GM19468 (cell line): ENCODE results near the gene ENTPD6.
"Not testable (repeated sequence)": the region's sequence is repeated elsewhere in the genome, so short reads cannot be mapped to it uniquely, and the experiment has no call there.

ENCODE experiments used
- ATAC-seq: cut with Tn5 transposase; IDR thresholded peaks from one replicate; pipeline ENCODE4 v1.9.1; 2021; ENCODE audit warnings: mild to moderate bottlenecking, moderate library complexity, moderate number of reproducible peaks; ENCODE audit not compliant: unreplicated experiment; ENCODE audit errors: extremely low read depth

The ENTPD6 gene

DNA sequence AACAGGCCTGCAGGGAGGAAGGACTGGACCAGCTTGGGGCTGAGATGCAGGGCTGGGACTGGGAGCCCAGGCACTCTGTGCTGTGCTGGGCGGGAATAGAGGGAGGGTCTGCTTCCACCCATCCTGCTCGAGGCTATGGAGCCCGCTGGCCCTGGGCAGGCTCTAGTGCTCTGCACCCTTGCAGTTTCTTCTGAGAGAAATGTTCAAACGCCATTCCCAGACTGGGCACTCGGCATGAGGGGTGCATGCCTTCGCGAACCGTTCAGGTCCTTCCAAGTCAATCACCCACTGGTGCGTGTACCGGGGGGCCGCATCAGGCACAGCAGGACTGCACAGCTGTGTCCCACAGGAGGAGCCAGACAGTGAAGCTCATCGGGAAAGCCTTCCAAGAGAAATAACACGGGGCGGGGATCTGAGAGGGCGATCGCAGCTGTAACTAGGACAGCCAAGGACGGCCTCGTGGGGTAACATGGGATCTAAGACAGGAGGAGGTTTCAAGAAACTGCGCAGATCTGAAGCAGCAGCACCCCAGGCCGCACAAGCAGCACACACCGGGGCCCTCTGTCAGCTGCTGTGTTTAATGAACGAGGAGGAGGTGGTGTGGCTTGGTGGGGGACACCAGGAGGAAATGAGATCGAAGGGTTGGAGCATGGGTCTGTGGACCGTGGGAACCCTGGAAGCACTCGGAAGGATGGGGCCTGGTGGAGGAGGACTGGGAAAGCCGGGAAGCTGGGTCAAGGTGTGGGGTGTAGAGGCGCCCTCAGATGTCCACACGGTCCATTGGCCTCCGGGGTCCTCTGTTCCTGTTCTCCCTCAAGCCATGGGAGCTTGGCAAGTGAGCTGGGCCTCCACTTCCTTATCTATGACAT, 26.3 kb downstream of the ENTPD6 start:
- no peak for ATAC-seq

DNA sequence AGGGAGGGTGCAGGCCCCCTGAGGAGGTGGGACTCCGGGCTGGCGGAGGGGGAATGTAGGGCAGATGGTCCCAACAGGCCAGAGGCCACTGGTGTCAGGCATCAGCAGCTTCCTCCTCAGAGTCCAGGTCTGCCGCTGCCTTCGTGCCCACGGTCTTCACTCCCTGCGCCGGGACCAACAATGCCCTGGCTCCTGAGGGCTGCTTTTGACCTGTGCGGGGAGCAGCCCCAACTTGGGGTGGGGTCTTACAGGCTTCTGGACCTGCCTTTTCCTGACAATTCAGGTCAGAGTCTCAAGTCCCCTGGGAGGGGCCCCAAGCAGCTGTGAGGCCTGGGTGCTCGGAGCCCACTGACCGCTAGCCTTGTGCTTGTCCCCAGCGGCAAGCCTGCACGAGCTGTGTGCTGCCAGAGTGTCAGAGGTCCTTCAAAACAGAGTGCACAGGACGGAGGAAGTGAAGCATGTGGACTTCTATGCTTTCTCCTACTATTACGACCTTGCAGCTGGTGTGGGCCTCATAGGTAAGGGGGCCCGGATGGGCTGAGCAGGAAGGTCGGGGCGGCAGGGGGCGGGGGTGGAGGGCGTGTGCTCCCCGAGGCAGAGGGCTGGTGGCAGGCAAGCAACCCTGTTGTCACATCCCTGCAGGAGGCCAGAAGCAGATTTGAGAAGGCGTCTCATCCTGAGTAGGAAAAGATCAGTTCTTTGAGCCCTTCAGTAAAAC, 27.1 kb downstream of the ENTPD6 start:
- ATAC-seq: no peak

DNA sequence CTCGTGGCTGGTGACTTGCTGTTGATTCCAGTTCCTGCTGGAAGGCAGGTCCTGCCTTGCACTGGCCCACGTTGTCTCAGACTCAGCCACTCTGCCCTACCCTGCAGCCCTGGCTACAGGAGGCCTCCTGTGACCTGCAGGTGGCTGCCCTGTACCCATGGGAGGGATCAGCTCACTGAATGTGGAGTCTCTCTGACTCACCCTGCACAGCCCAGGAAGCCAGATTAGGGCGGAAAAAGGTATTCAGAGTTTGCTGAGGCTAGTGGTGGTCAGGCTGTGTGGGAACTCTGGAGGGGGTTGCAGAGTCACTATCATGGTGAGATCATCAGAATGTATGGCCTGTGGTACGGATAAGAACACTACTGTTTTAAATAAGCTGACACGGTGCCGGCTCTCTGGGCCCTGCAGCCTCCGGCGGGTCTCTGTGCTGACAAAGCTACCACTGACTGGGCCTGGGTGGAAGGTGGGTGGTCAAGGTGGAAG, 27.7 kb downstream of the ENTPD6 start:
- ATAC-seq: no peak

DNA sequence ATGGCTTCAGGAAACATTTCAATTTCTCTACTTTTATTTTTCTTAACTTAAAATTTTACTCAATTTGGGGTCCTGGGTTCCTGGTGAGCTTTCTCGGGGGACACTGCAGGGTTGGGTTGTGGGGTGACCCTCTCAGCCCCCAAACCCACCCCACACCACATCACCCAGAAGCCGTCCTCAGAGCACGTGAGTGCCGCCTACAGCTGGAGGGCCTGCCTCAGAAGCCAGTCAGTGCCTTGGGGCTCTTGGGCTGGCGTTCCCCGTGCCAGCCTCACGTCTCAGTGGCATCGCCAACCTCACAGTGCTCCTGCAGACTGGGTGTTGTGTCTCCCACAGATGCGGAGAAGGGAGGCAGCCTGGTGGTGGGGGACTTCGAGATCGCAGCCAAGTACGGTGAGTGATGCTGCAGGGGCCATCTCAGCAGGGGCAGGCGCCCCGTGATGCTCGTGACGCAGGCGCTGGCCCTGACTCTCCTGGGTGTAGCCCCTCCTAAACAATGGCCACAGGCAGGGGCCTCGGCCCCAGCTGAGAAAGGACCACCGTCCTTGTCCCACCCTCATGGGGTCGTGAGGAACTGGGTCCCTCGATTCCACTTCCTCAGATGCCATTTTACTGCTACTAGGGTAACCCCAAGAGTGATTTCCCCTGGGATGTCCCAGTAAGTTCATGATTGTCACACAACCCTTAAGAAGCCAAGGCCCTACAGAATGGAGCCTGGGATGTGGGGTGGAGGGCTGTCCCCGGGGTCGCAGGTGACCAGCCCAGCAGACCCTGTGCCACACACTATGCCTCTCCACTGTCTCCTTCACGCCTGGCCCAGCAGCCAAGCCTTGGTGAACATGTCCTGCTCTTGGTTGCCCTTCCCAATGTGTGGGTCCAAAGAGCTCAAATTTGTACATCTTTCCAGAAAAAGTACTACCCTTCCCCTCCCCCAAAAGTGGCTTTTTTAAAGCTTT, 28.5 kb downstream of the ENTPD6 start:
- no peak for ATAC-seq

DNA sequence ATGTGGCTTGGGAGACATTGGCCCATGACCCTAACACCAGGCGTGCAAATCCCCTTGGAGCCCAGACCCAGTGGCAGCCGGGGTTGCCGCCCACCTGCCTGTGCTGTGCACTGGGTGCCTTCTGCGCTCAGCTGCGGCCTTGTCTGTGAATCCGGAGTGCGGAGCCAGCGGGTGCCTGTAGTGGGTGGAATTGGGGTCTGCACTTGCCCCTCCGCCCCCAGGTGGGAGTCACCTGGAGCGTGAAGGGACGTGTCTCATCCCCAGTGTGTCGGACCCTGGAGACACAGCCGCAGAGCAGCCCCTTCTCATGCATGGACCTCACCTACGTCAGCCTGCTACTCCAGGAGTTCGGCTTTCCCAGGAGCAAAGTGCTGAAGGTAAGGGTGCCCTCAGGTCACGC, 29.4 kb downstream of the ENTPD6 start:
- ATAC-seq: no peak

DNA sequence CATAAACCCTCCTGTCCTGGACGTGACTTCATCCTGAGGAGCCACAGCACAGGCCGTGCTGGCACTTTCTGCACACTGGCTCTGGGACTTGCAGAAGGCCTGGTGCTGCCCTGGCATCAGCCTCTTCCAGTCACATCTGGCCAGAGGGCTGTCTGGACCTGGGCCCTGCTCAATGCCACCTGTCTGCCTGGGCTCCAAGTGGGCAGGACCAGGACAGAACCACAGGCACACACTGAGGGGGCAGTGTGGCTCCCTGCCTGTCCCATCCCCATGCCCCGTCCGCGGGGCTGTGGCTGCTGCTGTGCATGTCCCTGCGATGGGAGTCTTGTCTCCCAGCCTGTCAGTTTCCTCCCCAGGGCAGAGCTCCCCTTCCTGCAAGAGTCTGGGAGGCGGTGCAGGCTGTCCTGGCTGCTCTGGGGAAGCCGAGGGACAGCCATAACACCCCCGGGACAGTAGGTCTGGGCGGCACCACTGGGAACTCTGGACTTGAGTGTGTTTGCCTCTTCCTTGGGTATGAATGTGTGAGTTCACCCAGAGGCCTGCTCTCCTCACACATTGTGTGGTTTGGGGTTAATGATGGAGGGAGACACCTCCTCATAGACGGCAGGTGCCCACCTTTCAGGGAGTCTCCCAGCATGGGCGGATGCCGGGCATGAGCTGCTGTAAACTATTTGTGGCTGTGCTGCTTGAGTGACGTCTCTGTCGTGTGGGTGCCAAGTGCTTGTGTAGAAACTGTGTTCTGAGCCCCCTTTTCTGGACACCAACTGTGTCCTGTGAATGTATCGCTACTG, 30.3 kb downstream of the ENTPD6 start:
- ATAC-seq: no peak

DNA sequence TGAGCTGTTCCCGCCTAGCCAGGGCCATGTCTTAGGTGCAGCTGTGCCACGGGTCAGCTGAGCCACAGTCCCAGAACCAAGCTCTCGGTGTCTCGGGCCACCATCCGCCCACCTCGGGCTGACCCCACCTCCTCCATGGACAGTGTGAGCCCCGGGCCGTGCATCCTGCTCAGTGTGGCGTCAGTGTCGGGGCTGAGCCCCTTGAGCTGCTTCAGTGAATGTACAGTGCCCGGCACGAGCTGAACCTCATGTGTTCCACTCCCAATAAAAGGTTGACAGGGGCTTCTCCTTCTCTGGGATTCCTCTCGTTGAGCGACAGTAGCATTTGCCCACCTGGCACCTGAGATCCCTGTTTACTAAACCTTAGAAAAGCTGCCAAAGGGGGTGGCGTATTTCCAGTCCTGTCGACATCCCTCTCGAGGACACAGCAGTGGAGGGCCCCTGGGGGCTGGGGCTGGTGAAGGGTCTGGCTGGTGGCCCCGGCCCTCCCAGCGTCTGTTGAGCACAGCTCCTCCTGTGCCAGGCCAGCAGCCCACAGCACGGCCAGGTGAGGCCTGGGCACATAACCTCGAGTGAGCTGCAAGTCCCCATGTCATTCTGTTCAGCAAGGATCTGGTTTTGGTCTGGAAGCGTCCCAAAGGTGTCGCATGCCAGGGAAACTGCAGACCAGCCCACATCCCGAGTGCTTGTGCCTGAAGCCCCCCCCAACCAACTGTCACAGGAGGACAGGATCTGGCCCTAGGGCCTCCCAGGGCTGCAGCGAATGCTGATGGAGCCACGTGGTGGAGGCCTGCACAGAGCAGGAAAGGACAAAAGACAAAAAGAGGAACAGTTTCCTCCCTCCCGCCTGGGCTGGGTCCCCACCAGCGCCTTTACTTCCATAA, 31.2 kb downstream of the ENTPD6 start:
- no peak for ATAC-seq

DNA sequence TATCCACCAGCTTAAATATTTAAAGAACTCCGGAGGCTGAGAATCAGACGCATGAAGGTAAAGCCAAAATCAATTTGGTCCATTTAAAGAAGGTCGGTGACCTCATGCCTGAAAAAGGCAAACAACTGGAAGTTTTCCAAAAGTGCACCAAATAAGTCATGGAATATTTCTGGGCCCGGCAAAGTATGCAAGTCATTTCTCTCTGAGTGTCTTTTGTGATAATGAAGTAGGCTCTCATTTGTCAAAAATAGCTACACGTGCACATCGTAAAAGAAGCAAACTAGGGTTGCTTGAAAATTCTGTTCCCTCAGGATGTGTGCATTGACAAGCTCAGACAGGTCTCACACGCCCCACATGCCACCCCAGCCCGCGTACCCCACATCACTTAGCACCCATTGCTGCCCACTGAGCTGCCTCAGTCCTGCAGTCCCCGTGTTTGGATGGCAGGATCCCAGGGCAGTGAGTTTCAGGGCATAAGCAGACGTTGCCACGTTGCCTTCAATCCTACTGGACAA, 31.9 kb downstream of the ENTPD6 start:
- ATAC-seq: no peak

DNA sequence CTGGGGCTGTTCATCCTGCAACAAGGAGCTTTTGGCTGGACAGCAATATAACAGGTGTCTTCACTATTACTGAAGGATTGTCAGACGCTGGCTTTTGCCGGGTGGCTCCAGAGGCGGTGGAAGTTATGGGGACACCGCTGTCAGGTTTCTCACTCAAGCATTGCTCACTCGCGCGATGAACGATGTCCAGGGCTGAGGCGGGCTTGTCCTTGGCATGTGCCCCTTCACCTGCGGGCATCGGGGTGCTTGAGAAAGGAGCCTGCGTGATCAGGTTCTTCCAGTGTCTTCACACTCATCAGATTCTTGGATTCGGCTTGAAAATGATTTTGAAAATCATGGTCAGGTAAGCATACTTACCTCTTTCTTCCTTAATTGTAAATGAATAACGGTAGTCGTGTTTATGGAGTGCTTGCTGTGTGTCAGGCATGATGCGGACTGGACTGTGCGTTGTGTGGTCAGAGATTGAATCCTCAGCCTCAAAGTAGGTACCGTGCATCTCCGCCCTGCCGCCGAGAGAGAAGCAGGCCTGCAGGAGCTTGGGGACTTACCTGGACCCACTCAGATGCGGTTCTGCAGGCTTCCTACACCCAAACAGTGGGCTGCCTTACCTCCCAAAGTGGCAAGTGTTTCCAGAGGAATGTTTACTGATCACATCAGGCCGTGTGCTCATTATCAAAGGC, 34.1 kb downstream of the ENTPD6 start:
- no peak for ATAC-seq

DNA sequence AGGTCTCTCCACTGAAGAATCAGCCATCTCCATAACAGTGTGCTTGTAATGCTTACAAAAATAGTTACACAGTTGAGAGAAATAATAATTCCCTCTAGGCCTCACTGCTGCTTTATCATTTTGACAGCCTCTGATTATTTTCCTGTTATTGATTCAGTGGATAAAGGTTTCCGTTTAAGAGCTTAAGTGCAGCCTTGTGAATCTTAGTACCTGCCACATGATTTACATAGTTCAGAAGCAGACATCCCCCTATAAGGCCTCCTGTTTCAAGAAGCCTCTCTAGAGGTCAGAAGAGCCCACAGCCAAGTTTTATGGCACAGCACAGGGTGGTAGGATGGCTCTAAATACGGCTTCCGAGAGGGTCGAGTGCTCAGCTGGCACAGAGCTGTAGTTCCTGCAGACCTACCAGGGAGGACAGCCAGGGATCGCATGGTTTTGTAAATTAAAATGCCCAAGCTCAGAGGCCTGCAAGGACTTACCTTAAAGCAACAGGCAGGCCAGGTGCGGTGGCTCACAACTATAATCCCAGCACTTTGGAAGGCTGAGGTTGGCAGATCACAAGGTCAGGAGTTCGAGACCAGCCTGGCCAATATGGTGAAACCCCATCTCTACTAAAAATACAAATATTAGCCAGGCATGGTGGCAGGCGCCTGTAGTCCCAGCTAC, 34.8 kb downstream of the ENTPD6 start:
- ATAC-seq: no peak

DNA sequence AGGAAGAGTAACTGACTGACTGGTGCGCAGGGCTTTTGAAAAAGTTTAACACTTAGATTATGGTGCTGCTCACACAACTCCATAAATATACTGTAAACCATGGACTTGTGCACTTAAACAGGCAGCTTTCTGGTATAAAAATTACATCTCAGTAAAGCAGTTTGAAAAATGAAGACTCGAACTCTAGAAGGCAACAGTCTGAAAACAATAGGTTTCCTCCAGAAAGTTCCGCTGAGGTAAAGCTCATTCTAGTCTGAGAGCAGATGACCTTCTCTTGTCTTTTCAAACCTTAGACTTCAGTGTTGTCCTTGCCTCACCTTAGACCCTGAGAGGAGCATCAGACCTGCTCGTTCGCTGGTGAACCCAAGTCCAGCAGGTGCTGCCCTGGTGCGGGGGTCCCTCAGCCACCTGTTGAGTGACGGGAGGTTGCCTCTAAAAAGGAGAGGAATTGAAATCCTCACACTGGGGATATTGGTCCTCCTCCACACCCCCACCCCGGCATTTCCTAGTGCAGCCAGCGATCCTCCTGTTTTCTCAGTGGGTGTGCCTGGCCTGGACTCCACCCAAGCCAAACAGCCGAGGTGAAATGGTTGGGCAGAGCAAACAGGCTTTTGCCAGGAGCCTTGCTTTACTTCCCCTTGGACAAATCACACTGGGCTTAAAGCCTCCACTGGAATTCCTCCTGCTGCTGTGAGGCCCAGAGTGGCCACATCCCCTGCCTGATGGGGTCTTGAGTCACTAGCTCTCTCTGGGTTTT, 37.7 kb downstream of the ENTPD6 start:
- ATAC-seq: no peak

DNA sequence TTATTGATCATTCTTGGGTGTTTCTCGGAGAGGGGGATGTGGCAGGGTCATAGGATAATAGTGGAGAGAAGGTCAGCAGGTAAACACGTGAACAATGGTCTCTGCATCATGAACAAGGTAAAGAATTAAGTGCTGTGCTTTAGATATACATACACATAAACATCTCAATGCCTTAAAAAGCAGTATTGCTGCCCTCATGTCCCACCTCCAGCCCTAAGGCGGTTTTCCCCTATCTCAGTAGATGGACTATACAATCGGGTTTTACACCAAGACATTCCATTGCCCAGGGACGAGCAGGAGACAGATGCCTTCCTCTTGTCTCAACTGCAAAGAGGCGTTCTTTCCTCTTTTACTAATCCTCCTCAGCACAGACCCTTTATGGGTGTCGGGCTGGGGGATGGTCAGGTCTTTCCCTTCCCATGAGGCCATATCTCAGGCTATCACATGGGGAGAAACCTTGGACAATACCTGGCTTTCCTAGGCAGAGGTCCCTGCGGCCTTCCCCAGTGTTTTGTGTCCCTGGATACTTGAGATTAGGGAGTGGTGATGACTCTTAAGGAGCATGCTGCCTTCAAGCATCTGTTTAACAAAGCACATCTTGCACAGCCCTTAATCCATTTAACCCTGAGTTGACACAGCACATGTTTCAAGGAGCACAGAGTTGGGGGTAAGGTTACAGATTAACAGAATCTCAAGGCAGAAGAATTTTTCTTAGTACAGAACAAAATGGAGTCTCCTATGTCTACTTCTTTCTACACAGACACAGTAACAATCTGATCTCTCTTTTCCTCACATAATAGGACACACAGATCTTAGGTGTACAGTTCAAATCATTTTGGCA, 38.7 kb downstream of the ENTPD6 start:
- not testable (repeated sequence) for ATAC-seq

DNA sequence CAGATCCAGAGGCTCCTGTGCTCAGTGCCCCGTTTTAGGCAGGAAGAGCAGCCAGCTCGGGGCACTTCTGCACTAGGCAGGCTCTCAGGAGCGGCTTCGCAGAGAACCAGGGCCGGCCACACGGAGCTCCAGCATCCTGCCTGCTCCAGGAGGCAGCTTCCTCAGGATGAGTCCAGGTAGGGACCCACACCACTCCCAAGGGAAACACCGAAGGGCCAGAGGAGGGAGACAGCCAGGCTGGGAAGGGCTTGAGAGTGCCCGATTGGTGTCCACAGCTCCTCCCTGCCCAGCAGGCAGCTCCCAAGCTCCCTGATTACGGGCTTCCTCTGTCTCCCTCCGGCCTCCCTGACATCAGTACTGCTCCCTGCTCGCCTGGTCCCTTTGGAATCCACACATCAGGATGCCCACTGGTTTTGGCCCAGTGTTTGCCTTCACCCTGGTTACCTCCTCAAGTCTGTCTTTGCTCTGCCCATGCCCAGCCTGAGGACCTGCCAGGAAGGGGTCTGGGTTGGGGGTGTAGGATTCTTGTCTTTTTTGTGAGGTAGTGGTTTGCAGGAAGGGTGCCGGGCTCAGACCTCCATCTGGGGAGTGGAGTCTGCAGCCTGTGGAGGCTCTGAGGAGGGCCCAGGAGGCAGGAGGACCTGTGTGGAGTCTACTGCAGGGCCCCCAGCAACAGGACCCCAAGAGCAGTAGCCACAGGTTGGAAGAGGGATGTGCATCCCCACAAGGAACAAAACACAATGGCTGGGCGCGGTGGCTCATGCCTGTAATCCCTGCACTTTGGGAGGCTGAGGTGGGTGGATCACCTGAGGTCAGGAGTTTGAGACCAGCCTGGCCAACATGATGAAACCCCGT, 41.2 kb downstream of the ENTPD6 start:
- ATAC-seq: no peak

DNA sequence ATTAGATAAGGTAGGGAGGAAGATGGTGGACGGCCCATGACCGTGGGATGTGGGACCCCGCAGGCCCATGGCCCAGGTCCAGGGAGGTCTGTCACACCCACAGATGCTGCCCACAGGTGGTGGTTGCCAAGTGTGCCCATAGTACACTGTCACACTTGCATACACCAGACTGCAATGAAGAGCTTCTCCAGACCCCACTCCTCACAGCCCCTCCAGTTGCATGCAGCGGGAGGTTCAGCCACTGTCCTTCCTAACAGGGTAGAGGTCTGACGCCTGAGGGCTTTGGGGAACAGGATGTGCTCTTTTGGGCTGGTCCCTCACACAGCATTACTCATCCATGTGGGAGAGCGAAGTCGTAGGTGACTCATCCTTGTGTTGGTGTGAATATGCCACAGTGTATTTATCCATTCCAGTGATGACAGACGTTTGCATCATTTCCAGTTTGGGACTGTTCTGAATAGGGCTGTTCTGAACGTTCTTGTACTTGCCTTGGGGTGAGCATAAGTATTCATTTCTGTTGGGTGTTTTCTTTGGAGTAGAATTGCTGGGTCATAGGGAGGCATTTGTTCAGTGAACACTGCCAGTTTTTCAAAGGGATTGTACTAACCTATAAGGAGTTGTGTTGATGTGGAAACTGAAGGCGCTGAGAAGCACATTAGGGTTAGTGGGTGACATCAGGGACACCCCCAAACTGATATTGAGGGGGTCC, 42.3 kb downstream of the ENTPD6 start:
- no peak for ATAC-seq
